Mesothelial cell of epicardium (in vitro differentiated cells): ENCODE results near the gene SYT9. TPM values are rescaled to one million over a fixed set of nuclear protein-coding genes. Genes with fewer than 3 reads are reported as not detected.

Experiments
- microRNA-seq: library from miRNA; unstranded; fragments of <30 nt; microRNA quantifications from one replicate; pipeline ENCODE4 v1.2.0, GENCODE V29; 2021; ENCODE audit warnings: inconsistent platforms, mixed read lengths
- total RNA-seq: library from RNA; stranded (reverse); gene quantifications from 3 replicates; pipeline ENCODE4 v1.2.1, GENCODE V29; 2021

SYT9 gene
- total RNA-seq, 1 donor from 2014 or later = 3.7 TPM

Small RNA genes lying within 50 kb of the gene (microRNA-seq; reads per million reads assigned to microRNA genes)
- gene MIR302E = not detected

Other genes starting within 250 kb of the SYT9 start
- 6.2 to 7.4 TPM (median 6.5 TPM) in 3 replicates for gene ZNF214, start 231.6 kb upstream of the SYT9 start, total RNA-seq
- 0.51 to 0.58 TPM (median 0.54 TPM) in 3 replicates for gene NLRP14, start 231.4 kb upstream of the SYT9 start, total RNA-seq
- gene RBMXL2, start 162.9 kb upstream of the SYT9 start, total RNA-seq = 0.16 to 0.22 TPM (median 0.16 TPM) in 3 replicates
- 45.3 to 47.7 TPM (median 45.6 TPM) in 3 replicates for gene OLFML1, start 233.6 kb downstream of the SYT9 start, total RNA-seq